RWPE1 (cell line): ENCODE results near the gene CD27.

Experiments used
- CTCF ChIA-PET: fragments of 350-600 bp; sonication (Branson Sonifier 250); formaldehyde crosslinking; extraction: SDS; loops from one replicate; lab custom pipeline; 2021; lab: Yijun Ruan, JAX
- POLR2A ChIA-PET: fragments of 400-600 bp; formaldehyde crosslinking; extraction: SDS; loops from one replicate; lab custom pipeline; 2020; ENCODE audit warnings: antibody characterized with exemption; ENCODE audit not compliant: low non-redundant PET; lab: Yijun Ruan, JAX
- DNase-seq: peaks from one replicate; pipeline ENCODE4 v3.0.0; 2012; ENCODE audit warnings: low spot score
- H3K27ac ChIP-seq: fragments of 450-650 bp; 2 replicates; pipeline ENCODE4 v1.5.1; 2017
- CTCF ChIP-seq: fragments of 450-650 bp; conservative IDR thresholded peaks from 2 replicates; pipeline ENCODE4 v1.5.1; 2017; ENCODE audit warnings: low read depth, mild to moderate bottlenecking

CD27 gene

GRCh38 chr12:6443361-6443983 lies 1.3 kb upstream of the CD27 start:
- ChIA-PET POLR2A (no interaction called here), CTCF (no interaction called here)
- no peak overlapping the region for H3K27ac ChIP-seq
- DNase-seq = no peak
- TF ChIP-seq CTCF = no peak

GRCh38 chr12:6444031-6444430 lies 724 bp upstream of the CD27 start:
- ChIA-PET CTCF (no interaction called here), POLR2A (no interaction called here)
- TF ChIP-seq CTCF = no peak
- DNase-seq = no peak
- H3K27ac ChIP-seq = no peak overlapping the region

GRCh38 chr12:6450091-6450868 lies 5.5 kb downstream of the CD27 start:
- DNase-seq = no peak
- TF ChIP-seq CTCF = no peak
- H3K27ac ChIP-seq = peak overlapping the region; percentile 90
- CTCF ChIA-PET = interaction anchor here (0.6 to 1.4 kb wide), 3 partner anchors 15 to 103 kb away, joined by 3 read pairs; no protein-coding TSS in a partner anchor
- POLR2A ChIA-PET = no interaction called here

- no peak for TF ChIP-seq CTCF
- POLR2A ChIA-PET = no interaction called here
- CTCF ChIA-PET = interaction anchor here (0.6 to 1.4 kb wide), 3 partner anchors 12 to 31 kb away, joined by 3 read pairs; no protein-coding TSS in a partner anchor
Observed at GRCh38 chr12:6450869-6451347, 6.2 kb downstream of the CD27 start.

GRCh38 chr12:6451348-6452244 lies 6.8 kb downstream of the CD27 start, which contains the start of gene TAPBPL:
TAPBPL (plus strand) TSS chr12:6452042; CDS start chr12:6452249, 207 bp downstream.
- ChIA-PET CTCF (interaction anchor here (0.6 to 1.2 kb wide), 5 partner anchors 11 to 86 kb away, joined by 3 to 4 read pairs (median 3); no protein-coding TSS in a partner anchor), POLR2A (interaction anchor here (0.5 to 0.7 kb wide), 4 partner anchors 62 to 249 kb away, joined by 4 to 11 read pairs (median 5); no protein-coding TSS in a partner anchor)
- no peak for TF ChIP-seq CTCF
- peak; percentile 66 for DNase-seq
- peak within 1 kb of the TSS; percentile 90 for H3K27ac ChIP-seq

More at GRCh38 chr12:6450869-6451347, 6.2 kb downstream of the CD27 start:
- DNase-seq = no peak
- H3K27ac ChIP-seq = peak overlapping the region; percentile 90
